Hematopoietic multipotent progenitor cell (in vitro differentiated cells): ENCODE measurements around the gene PAH. TPM values are rescaled to one million over a fixed set of nuclear protein-coding genes. Genes with fewer than 3 reads are reported as not detected.
A peak's percentile ranks its signal among the peaks of the same experiment; 100 is the strongest.
"Not testable (repeated sequence)": the region's sequence is repeated elsewhere in the genome, so short reads cannot be mapped to it uniquely, and the experiment has no call there.

Source experiments
- DNase-seq, 3 donors: peaks; one replicate each; pipeline ENCODE4 v3.0.0-alpha.2; 2011 to 2015; ENCODE audit warnings: low read depth in 2 of 3, low spot score in 2 of 3
- total RNA-seq: library from RNA; depleted of rRNA; stranded (reverse); fragments of >200 nt; gene quantifications from one replicate; pipeline ENCODE4 v1.2.3, GENCODE V29; 2012

The PAH gene
- total RNA-seq, 1 donor = not detected

- no peak for DNase-seq
Measured at GRCh38 chr12:102833687-102834441, 83.2 kb downstream of the PAH start.

- DNase-seq = not testable (repeated sequence)
Measured at GRCh38 chr12:102832826-102833225, 84.2 kb downstream of the PAH start.

DNA sequence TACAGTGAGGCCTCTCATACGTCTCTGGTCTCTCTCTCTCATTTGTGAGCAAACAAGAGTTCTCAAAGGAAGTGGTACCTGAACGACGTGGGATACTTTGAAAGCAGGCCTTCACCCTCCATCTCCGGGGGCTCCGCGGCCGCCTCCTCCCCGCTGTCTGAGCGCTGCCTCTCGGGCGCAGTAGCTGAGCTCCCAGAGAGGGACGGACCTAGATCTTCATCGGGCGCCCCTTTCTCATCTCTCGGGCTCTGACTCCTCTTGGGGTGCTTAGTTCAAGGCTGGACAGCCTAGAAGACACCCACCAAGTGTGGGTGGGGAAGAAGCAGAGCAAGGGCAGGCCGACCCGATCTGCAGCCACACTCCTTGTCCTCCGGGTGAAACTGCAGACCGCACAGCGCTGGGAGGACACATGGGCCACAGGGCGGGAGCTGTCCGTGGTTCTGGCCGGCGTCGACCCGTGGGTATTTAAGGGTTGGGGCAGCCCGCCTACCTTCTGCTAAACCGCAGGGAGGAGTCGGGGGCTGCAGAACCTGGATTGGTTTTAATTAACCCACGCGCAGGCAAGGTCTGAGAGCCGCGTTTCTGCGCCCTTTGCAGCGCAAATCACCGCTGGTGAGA is 92.7 kb downstream of the PAH start:
- peak in 2 of 3 donors; percentile 33 to 49 for DNase-seq

DNA sequence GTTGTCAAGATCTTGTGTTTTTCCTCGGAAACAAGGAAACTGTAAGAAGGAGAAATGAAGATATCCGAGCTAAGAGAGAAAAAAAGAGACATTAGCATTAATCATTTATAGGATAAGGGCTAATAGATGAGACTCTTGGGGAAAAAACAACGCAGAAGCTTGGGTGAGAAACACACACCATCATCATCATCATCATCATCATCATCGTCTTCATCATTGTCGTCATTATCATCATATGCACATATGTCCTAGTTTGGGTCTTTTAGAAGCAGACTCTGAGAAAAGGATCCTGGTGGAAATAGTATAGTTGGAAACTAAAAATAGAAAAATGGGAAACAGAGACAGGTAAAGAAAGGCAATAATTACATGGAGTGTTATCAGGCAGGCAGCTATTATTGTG is 95.9 kb downstream of the PAH start:
- DNase-seq = no peak

DNA sequence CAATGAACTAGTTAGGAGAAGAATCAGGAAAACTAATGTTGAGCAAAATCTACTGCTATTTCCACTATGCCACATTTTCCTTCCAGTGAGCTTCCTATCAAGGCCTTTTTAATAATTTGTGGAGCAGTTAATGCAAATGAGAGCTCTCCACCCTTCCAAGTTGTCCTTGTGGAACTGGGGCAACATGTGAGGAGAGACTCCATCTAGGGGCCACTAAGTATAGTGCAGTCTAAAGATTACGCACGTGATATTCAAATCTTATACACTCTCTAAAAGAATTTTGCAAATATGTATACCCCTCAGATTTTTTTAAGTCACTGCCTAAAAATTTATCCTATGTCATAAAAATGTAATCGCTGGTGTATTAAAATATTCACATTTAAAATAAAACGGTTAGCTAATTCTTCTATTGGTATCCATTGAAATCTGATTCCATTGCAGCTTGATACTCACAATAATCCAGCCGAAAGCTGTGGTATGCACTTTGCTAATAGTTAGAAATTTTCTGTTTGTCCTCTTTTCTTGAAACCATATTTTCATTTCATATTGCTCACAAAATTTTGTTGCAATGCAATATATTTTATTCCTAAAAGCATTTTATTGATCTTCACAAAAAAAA is 100.1 kb downstream of the PAH start:
- peak in 1 of 3 donors; percentile 16 for DNase-seq

DNA sequence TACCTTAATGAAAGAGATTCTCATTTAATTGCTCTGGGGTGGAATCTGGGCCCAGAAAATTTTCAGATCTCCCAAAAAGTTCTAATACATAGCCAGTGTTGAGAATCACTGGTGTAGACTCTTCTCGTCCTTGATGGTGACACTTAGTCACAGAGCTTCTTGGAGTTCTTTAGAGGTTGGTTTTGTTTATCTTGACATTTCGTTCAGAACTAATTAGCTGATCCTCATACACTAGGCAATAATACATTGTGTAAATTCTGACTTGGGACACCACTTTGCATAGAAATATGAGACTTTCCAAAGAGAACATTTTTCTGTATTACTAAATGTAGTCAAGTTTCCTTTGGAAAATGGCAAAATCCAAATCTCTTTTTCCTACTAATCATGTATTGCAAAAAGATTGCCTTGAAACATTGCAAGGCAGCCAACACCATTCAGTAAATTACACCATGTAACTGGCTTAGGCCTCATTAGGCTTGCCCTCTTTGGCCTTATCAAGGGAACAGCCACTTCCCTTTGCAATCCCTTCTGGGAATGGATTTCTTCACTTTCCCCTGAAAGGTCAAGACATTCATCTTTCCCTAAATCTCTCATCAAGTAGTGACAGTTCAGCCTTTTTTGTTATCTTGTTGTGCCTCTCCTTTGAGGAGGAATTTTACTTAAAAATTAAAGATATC is 102.2 kb downstream of the PAH start:
- DNase-seq = no peak

- DNase-seq = no peak
Measured at GRCh38 chr12:102812344-102812743, 104.7 kb downstream of the PAH start.

- DNase-seq = peak in 2 of 3 donors; percentile 10 to 36
Measured at GRCh38 chr12:102811110-102811737, 105.8 kb downstream of the PAH start.

- no peak for DNase-seq
Measured at GRCh38 chr12:102808412-102808811, 108.6 kb downstream of the PAH start.

- DNase-seq = no peak
Measured at GRCh38 chr12:102806592-102806991, 110.5 kb downstream of the PAH start.

GRCh38 chr12:102806110-102806509 is 110.9 kb downstream of the PAH start:
- no peak for DNase-seq

GRCh38 chr12:102800565-102800964 is 116.5 kb downstream of the PAH start:
- DNase-seq = no peak

DNA sequence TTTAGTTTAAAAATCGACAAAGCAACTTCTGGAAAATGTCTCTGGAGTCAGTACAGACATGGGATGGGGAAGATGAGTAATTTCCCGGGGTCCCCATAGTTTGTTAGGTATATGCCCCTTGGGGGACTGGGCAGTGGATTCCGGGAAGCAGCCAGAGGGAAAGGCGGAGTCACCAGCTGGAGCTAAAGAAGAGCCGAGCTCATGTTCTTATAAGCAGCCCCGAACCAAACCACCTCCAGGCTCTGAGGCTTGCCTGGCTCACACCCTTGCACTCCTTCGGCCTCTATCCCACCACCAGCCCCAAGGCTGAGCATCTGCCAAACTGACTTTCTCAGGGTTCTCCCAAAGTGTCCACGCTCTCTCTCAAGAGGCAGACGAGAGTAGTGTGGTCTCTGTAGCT is 117.8 kb downstream of the PAH start:
- no peak for DNase-seq

GRCh38 chr12:102797528-102797927 is 119.5 kb downstream of the PAH start:
- no peak for DNase-seq

- DNase-seq = no peak
Measured at GRCh38 chr12:102793921-102794320, 123.1 kb downstream of the PAH start.

Other genes with a start within 250 kb of the PAH start
- not detected for gene ASCL1, start 40.4 kb upstream of the PAH start, total RNA-seq